Activated T-helper 1 cell treated with anti-CD3 and anti-CD28 coated beads, Interleukin-2, amount 50 U/mL, for 16 hours (primary cell): ENCODE results near the gene GRB10.

Experiments
- DNase-seq, 2 donors: peaks; one replicate each; pipeline ENCODE4 v3.0.0-alpha.2; 2020; ENCODE audit warnings: low read depth in 1 of 2, low spot score in 1 of 2

GRB10 gene

DNA sequence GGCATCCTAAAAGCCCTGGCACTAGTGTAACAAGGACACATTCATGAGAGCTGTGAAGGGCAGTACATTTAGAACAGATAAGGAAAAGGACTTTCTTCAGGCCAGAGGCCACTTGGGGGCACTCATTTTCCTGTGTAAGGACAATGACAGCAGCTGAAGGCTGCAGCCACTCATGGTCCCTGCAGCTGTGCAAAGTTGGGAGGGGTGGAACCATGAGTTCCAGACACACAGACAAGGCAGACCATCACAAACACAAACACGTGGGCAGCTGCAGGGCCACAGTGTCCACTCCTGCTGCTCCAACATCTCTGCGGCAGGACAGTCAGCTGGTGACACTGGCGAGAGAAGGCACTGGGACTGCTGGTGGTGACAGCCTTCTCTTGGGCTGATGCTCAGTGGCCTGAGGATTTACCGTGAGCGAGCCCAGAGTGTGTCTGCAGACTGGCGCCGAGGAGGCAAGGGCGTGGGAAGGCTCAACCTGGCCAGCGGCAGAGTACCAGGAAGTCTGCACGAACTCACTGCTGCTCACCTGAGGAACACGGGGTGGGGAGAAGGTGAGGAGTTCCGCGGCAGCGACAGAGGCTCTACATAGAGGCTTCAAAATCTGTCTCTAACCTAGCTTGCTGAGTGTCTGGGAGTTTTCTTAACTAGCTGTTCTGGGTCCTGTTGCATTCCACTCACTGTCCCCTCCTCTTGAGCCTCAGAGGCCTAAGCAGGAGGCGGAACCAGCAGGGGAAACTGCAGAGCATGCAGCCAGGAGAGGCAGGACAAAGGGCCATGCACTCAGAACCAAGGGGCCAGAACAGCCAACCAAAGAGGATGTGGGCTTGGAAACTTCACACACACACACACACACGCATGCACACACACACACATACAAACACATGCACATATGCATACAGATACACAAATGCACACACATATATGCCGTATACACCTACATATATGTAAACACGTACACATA lies 141.0 kb downstream of the GRB10 start:
- no peak for DNase-seq

DNA sequence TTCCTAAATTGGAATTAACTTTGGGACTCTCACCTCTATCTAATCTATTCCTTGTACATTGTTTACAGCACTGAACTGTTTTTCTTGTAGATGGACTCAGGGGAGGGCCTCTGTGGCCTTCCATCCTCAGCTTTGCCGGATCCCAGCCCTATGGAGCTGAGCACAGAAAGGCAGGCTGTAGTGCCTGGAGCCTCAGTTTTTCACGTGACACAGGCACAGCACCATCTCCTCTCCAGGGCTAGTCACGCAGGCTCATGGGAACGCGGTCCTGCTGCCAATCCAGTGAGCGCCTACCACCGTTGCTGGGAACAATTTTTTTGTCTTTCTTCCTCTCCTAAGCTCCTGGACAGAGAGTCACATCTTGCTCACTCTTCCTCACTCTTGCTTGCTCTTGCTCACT lies 141.9 kb downstream of the GRB10 start:
- DNase-seq: no peak

DNA sequence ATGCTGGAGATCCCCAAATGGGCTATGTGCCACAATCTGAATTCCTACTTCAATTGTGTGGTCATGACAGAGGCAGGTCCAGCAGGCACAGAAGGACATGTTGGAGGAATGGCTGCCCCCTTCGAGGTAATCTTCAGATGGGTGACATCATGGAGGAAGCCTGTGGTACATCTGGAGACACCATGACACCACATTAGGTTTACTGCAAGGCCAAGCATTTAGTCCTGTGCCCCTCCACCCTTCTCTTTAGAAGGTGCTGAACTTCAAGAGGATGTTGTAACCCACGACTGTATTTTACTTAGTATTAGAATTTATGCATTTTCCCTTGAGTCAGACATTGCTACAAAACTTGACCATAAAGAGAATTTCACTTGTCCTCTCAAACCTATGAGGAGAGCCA lies 142.4 kb downstream of the GRB10 start:
- no peak for DNase-seq

DNA sequence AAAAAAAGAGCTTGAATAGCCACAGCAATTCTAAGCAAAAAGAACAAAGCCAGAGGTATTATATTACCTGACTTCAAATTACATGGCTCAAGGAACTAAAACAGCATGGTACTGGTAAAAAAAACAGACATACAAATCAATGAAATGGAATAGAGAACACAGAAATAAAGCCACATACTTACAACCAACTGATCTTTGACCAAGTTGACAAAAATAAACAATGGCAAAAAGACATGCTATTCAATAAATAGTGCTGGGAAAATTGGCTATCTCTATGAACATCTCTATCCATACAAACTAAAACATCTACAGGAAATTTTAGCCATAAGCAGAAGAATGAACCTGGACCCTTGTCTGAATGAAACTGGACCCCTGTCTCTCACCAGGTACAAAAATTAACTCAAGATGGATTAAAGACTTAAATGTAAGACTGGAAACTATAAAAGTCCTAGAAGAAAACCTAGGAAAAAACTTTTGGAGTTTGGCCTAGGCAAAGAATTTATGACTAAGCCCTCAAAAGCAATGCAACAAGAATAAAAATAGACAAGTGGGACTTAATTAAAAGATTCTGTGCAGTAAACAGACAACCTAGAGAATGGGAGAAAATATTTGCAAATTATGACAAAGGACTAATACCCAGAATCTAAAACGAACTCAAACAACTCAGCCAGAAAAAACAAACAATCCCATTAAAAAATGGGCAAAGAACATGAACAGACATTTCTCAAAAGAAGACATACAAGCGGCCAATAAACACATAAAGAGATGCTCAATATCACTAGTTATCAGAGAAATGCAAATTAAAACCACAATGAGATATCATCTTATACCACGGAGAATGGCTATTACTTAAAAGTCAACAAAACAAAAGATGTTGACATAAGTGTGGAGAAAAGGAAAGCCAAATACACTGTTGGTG lies 144.7 kb downstream of the GRB10 start:
- DNase-seq: no peak

DNA sequence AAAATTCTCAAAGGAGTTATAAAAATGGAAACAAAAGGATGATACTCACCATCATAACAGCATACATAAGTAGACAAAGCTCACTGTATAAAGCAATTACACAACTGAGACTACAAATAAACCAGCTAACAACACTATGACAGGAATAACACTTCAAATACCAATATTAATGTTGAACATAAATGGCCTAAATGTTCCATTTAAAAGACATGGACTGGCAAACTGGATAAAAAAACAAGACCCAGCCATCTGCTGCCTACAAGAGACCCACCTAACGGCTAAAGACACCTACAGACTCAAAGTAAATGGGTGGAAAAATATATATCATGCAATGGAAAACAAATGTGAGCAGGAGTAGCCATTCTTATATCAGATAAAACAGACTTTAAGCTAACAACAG lies 148.3 kb downstream of the GRB10 start:
- no peak for DNase-seq

DNA sequence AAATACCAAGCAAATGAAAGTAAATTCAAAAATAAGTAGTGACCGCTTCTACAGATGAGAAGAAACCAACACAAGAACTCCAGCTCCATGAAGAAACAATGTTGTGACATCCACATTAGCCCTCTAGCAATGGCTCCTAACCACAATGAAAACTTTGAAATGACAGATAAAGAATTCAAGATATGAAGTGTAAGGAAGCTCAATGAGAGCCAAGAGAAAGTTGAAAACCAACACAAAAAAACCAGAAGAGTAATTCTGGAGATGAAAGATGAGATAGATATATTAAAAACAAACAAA lies 149.3 kb downstream of the GRB10 start:
- no peak for DNase-seq

DNA sequence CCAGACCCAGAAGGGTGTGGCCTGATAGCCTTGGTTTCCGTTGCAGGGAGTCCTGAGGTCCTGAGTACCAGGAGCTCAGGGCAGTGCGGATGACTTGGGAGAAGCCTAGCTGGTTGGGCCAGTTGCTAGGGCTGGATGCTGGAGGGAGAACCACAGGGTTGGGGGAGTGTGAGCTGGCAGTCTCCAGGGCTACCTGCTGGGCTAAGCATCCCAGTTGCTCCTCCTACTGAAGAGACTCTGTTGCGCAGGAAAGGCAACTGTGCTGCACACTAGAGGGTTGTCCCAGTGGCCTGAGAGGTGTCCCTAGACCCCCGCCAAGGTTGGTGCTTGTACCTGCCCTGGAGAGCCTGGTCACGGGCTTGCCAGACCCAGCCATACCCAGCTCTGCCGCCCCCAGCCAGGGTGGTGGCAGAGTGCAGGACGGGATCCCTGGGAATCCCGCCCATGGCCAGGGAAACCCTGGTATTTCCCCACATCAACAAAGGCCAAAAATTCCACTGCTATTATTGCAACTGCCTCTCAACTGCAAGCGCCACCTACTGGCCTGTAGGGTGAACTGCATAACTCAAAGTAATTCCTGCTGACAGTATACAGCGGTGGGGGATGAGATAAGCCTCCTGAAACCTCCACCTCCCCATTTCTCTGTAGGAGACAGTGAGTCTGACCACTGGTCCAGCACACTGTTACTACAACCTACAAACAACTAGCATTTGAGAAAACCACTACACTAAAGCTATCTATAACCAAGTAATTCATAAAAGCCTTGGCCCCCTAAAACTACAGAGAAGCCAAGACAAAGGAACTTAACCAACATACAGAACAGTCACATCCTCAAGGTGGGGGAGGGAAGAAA lies 149.9 kb downstream of the GRB10 start:
- DNase-seq: peak; percentile 26 to 30

DNA sequence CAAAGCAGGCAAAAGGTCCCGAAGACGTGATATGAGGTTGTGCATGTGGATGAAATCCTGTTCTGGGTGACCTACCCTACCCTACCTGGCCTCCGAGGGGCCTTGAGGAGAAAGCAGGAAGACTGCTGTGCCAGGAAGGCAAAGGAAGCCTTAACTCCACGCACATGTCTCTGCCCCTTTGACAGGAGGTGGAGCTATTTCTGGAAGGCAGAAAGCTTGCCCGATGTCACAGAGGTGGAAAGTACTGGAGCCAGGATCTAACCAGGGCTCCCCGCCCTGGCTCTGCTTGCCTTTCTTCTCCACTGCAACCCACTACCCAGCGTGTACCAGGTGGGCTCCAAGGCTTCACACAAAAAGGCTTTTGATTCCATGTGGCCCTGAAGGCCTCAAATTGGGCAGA lies 151.1 kb downstream of the GRB10 start:
- DNase-seq: no peak

DNA sequence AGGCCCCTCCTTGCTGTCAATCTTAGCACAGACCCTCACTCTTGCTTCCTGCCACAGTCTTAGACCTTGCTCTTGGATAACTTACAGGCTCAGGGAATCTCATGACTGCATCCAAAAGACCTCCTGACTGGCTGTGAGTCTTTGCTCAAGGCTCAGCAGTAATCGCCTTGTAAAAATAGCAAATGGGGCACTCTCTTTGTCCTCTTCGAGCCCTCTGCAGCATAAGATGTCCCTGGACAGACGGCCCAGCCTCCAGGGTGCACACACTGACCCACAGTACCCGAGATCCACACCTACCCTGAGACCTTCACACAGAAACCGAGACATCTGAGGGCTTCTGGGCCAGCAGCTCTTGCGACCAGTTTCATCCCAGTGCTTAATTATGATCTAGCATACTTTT lies 151.6 kb downstream of the GRB10 start:
- no peak for DNase-seq

DNA sequence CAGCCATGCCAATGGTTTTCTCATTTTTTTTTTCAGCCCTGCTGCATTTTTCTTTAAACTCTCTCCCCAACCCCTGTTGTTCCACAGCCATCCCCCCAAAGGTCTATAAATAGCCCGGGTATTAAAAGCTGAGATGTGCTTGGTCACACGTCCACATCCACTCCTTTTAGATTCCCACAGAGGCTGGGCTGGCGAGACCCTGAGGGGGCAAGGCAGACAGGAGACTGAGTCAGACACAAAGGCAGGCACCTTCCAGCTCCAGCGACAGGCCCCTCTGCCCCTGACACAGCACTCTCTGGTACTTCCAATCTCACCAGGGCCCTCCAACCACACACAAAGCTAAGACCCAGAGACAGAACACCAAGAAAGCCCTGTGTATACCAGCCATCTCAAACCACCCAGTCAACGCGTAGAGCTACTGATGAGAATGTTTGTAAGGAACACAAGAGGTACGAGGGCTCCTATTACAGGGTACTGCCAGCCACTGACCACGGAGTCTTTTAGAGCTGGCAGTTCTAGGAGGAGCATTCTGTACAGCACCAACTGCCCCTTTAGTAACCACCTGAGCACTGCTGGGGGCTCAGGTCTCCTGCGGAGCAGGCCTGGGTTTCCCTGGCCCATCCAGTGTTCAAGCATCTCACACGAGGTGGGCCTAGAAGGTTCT lies 153.3 kb downstream of the GRB10 start:
- no peak for DNase-seq

DNA sequence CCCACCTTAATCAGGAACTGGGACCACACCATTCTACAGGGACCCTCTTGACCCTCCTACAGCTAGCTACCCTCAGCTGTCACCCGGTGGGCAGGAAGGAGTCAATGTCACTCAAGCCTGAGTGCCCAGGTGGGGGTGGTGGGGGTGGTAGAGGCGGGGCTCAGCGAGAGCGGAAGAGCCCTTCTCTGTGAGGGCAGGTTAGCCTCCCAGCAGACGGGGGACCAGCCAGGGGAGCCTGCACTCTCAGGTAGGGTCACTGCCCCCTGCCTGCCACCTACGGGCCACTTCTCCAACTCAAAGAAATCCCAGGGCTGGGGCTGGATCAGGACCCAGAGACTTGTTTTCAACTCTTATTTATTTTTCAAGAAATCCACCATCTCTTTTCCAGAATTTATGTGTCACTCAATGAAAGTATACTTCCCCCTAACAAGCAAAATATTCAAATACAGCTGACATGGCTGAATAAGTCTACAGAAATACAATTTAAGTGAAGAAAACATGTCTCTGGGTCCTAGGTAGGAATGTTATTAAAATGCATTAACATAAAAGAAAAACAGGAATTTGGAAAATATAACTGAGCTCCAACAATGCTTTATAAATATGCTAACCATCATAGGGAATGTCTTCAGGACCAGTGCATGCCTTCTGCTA lies 154.1 kb downstream of the GRB10 start:
- DNase-seq: no peak

DNA sequence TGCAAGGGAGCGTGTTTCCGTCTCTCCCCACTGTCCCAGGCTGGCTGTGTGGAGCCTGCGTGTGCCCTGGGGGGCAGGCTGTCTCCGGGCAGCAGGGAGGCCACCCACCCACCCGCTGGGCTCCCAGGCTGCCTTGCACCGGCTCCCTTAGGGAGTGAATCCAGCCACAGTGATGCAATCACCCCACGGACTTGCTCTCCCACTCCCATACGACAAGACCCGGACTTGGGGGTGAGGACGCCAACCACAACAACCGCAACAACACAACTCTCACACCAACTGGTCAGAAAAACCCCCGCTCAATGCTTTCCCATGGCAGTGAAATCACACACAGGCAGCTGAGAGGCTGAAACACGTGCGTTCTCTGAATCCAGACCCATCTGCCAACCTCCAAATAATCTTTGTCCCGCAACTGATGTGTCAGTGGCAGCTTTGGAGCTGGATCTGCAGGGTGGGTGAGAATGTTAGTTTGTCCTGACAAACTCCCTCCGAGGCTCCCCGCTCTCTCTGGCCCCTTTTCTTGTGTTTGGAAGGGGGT lies 154.8 kb downstream of the GRB10 start:
- DNase-seq: no peak

DNA sequence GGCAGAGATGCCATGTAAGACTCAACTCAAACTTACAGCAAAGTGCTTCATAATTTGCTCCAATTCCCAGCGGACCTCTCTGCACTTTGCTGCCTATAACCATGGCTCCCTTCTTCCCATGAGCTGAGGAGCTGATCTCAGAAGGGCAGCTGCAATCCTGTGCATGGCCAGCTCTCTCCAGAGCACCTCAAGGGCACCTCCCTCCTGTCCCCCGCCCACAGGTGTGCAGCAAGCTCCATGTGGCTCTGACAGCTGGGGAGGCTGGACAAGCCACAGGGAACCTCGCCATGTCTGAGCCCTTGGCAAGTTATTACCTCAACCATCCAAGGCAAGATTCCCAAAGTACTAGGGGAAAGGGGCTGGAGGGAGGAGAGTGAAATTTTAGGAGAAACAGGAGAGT lies 156.4 kb downstream of the GRB10 start:
- no peak for DNase-seq

DNA sequence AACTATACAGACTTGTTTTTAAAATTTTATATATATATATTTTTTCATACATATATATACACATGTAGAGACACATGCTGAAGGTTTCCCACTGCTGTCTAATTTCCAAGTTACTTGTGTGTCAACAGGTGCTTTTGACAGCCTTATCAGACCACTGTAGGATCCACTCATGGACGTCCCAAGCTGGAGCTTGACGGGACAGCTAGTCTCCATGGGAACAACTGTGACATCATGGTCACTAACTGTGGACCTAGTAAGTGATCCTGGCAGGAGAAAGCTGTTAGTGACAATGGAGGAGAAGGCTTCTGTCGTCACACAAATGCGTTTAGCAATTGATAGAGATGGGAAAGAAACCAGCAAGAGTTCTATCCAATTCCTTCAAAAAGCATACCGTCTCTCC lies 157.3 kb downstream of the GRB10 start:
- DNase-seq: no peak

DNA sequence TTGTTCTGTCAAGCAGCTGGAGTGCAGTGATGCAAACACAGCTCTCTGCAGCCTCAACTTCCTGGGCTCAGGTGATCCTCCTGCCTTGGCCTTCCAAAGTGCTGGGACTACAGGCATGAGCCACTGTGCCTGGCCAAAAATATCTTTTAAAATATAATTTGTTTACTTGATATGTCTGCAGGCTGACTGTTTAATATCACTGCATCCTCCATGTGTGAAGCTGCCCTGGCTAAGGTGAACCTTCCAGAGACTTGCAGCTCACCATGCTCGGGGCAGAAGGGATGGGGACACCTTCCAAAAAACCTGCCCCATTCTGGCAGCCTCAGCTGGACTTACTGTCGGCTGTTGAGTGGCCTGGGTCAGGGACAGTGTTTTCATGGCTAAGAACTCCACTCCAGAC lies 159.9 kb downstream of the GRB10 start:
- DNase-seq: no peak

DNA sequence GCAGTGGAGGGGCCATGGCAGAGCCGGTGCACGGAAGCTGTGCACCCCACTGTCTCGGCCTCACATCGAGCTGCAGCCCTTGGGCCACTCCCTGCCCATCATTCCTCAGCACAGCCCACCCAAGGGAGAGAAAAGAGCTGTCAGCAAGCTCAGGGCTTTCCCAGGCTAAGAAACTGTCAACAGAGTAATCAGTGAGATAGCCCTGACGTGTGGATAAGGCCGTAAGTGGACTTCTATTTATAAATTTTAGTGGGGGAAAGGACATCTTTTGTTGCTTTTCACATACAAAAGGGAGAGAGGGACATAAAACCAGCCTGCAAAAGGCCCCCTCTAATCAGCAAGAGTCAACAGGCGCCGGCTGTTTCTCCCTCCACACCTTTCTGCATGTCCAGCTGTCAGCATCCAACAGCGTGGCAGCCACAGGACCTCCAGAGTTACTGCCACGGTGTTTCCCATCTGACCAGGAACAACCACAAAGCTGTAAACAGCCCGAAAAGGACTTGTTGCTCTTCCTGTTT lies 160.7 kb downstream of the GRB10 start:
- DNase-seq: no peak

DNA sequence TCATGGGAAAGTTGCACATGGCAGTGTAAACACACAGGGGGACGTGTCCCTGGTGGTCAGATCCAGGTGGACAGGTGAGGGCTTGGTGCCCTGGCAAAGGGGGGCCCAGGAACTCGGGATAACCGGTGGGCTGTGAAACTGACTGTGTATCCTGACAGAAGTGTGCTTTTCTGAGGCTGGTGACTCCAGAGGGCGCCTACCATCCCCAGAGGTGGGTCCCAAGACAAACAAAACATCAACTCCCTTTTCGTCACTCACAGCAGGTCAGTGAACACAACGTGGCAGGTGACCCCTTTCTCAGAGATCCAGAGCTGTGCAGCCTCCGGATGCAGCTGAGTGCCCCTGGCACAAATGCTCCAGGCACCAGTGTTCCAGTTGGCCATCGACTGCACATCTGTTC lies 161.5 kb downstream of the GRB10 start:
- no peak for DNase-seq

DNA sequence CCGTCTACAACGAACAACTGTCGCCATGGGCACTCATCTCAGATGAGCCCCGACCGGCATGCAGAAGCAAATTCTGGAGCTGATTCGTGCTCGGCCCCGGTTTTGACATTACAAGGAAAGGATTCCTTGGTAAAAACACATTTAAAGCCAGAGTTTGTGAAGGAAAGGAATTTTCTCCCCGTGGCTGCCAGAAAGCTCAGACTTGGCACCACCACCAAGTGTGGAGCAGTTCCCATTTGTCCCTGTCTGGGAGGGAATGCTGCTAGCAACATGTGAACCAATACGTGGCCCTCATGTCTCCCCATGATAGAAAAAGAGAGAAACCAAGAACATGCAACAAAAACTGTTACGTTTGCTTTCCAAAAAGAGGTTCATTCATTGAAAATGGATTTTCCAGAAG lies 162.3 kb downstream of the GRB10 start:
- DNase-seq: no peak

DNA sequence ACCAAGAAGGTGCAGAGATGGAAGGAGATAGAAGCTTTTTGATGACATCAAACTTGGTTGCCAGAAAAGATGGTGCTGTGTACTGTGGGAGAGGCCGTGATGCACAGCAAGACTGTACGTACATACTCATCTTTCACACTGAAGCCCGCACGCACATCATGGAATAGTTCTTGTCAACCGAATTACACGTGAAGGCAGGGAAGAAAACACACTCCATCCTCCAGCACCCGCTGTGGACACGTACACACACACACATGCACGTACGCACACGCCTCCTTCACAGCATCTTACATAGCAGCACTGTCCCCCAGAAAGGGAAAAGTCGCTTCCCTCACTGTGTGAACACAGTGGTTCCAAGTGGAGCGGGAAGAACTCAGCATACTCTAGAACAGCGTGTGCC lies 163.0 kb downstream of the GRB10 start:
- no peak for DNase-seq

DNA sequence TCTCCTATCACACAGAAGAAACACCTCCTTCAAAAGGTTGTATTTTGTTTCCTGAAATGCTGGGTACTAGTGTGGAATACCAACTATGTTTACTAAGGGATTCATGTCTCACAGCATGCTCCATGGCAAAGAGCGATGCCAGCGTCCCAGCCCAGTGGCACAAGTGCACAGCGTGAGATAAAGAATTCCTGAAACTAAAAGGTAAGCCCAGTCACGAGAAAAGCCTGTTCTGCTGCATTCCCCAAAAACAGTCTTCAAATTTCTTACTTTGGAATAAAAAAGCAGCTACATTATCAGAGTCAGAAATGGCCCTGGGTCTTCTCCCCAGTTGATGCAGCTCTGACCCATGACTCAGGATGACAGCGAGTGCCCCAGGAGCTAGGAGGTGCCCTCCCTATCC lies 164.4 kb downstream of the GRB10 start:
- DNase-seq: no peak
